ENCODE data around the gene SEPTIN11.
"Not testable (repeated sequence)": the region's sequence is repeated elsewhere in the genome, so short reads cannot be mapped to it uniquely, and the experiment has no call there.

SEPTIN11 gene

GRCh38 chr4:76952656-76953582 is 3.4 kb downstream of the SEPTIN11 start:
- DNase-seq = no peak

- no peak for DNase-seq
These were observed 4.4 kb downstream of the SEPTIN11 start for GRCh38 chr4:76953956-76954355.

- no peak for DNase-seq
These were observed 4.9 kb downstream of the SEPTIN11 start for GRCh38 chr4:76954489-76954888.

- DNase-seq = no peak
These were observed 5.6 kb downstream of the SEPTIN11 start for GRCh38 chr4:76955182-76955581.

GRCh38 chr4:76957004-76957738 is 7.6 kb downstream of the SEPTIN11 start:
- no peak for DNase-seq

- DNase-seq = no peak
These were observed 9.3 kb downstream of the SEPTIN11 start for GRCh38 chr4:76958891-76959290.

GRCh38 chr4:76960014-76960413 is 10.5 kb downstream of the SEPTIN11 start:
- DNase-seq = no peak

GRCh38 chr4:76962406-76963130 is 13.0 kb downstream of the SEPTIN11 start:
- DNase-seq = no peak

GRCh38 chr4:76963131-76963750 is 13.7 kb downstream of the SEPTIN11 start:
- DNase-seq = no peak

GRCh38 chr4:76963927-76964326 is 14.4 kb downstream of the SEPTIN11 start:
- DNase-seq = not testable (repeated sequence)

GRCh38 chr4:76964769-76965168 is 15.2 kb downstream of the SEPTIN11 start:
- no peak for DNase-seq

GRCh38 chr4:76965866-76966579 is 16.5 kb downstream of the SEPTIN11 start:
- DNase-seq = no peak

GRCh38 chr4:76968937-76969336 is 19.4 kb downstream of the SEPTIN11 start:
- DNase-seq = no peak

- no peak for DNase-seq
These were observed 19.9 kb downstream of the SEPTIN11 start for GRCh38 chr4:76969495-76969894.

GRCh38 chr4:76969941-76970529 is 20.5 kb downstream of the SEPTIN11 start:
- DNase-seq = no peak

- no peak for DNase-seq
These were observed 22.8 kb downstream of the SEPTIN11 start for GRCh38 chr4:76972306-76972705.

GRCh38 chr4:76974150-76974549 is 24.6 kb downstream of the SEPTIN11 start:
- no peak for DNase-seq

- DNase-seq = no peak
These were observed 27.6 kb downstream of the SEPTIN11 start for GRCh38 chr4:76977113-76977512.

GRCh38 chr4:76977736-76978350 is 28.3 kb downstream of the SEPTIN11 start:
- DNase-seq = no peak

GRCh38 chr4:76979236-76979635 is 29.7 kb downstream of the SEPTIN11 start:
- DNase-seq = no peak

GRCh38 chr4:76980261-76980660 is 30.7 kb downstream of the SEPTIN11 start:
- no peak for DNase-seq

Data from activated CD4-positive, alpha-beta T cell treated with anti-CD3 and anti-CD28 coated beads for 48 hours (primary cell).